A549 (cell line): ENCODE results near the gene SLC35C1.
"Not testable (repeated sequence)": the region's sequence is repeated elsewhere in the genome, so short reads cannot be mapped to it uniquely, and the experiment has no call there.

Source experiments
- BHLHE40 ChIP-seq: IDR thresholded peaks from 2 replicates; pipeline ENCODE4 v1.6.1; 2012; ENCODE audit warnings: low read depth, low read length, inconsistent platforms
- CTCF ChIP-seq: fragments of >200 bp; sonication (Bioruptor Twin); formaldehyde crosslinking; IDR thresholded peaks from 3 replicates; pipeline ENCODE4 v1.5.1; 2016
- ELK1 ChIP-seq: fragments of 150-350 bp; IDR thresholded peaks from 2 replicates; pipeline ENCODE4 v1.6.1; 2014; ENCODE audit warnings: low read depth, mild to moderate bottlenecking, low read length
- EP300 ChIP-seq, 2 experiments: fragments of >200 bp; sonication (Bioruptor Twin); formaldehyde crosslinking; IDR thresholded peaks; 2 replicates in 1 of 2; 3 replicates in 1 of 2; pipeline ENCODE4 v1.6.1; 2016 to 2017
- HOXB13 ChIP-seq: fragments of 250-450 bp; sonication (Bioruptor Pico); IDR thresholded peaks from 2 replicates; pipeline ENCODE4 v1.5.0; 2020; ENCODE audit warnings: low read depth, mild to moderate bottlenecking, moderate library complexity
- JUN ChIP-seq, 2 experiments: fragments of >200 bp; sonication (Bioruptor Twin); formaldehyde crosslinking; IDR thresholded peaks; 2 replicates in 1 of 2; 3 replicates in 1 of 2; pipeline ENCODE4 v1.6.1; 2016 to 2017
- KDM1A ChIP-seq: fragments of 200-600 bp; sonication (generic); IDR thresholded peaks from 2 replicates; pipeline ENCODE4 v1.6.1; 2016; ENCODE audit warnings: low read depth, mild to moderate bottlenecking
- MAFK ChIP-seq: fragments of 450-650 bp; IDR thresholded peaks from 2 replicates; pipeline ENCODE4 v1.6.1; 2014; ENCODE audit not compliant: partially characterized antibody
- NR3C1 ChIP-seq: fragments of >200 bp; sonication (Bioruptor Twin); formaldehyde crosslinking; IDR thresholded peaks from 3 replicates; pipeline ENCODE4 v1.6.1; 2017
- POLR2A ChIP-seq: IDR thresholded peaks from 2 replicates; pipeline ENCODE4 v1.6.1; 2012; ENCODE audit warnings: mild to moderate bottlenecking, low read length
- SMC3 ChIP-seq: fragments of >200 bp; sonication (Bioruptor Twin); formaldehyde crosslinking; IDR thresholded peaks from 3 replicates; pipeline ENCODE4 v1.6.1; 2018; ENCODE audit warnings: inconsistent platforms
- SREBF2 ChIP-seq: fragments of 450-650 bp; IDR thresholded peaks from 2 replicates; pipeline ENCODE4 v1.6.1; 2014; ENCODE audit warnings: mild to moderate bottlenecking, moderate library complexity
- TF ChIP-seq, protein P1 (sequence below): fragments of 200-600 bp; sonication (generic); IDR thresholded peaks from 2 replicates; pipeline ENCODE4 v1.6.1; 2016; ENCODE audit warnings: antibody characterized with exemption, mild to moderate bottlenecking, moderate library complexity
- TF ChIP-seq, protein P2 (sequence below): fragments of 250-450 bp; sonication (Bioruptor Pico); IDR thresholded peaks from 2 replicates; pipeline ENCODE4 v1.5.0; 2021; ENCODE audit warnings: mild to moderate bottlenecking, moderate library complexity, borderline replicate concordance

DNA sequence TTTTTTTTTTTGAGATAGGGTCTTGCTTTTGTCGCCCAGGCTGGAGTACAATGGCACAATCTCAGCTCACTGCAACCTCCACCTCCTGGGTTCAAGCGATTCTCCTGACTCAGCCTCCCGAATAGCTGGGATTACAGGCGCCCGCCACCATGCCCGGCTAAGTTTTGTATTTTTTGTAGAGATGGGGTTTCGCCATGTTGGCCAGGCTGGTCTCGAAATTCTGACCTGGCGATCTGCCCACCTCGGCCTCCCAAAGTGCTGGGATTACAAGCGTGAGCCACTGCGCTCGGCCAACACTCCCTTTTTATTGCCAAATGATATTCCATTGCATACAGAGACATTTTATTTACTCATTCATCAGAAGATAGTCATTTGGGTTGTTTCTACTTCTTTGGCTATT, 35.3 kb downstream of the SLC35C1 start:
- not testable (repeated sequence) for TF ChIP-seq MAFK; SREBF2; CTCF; JUN (IDR thresholded peaks at IDR 0.05); ELK1; EP300 (IDR thresholded peaks at IDR 0.05); SMC3; KDM1A; HOXB13 (CRISPR knock-in tag); POLR2A; BHLHE40; NR3C1
- TF ChIP-seq, protein P1, sequence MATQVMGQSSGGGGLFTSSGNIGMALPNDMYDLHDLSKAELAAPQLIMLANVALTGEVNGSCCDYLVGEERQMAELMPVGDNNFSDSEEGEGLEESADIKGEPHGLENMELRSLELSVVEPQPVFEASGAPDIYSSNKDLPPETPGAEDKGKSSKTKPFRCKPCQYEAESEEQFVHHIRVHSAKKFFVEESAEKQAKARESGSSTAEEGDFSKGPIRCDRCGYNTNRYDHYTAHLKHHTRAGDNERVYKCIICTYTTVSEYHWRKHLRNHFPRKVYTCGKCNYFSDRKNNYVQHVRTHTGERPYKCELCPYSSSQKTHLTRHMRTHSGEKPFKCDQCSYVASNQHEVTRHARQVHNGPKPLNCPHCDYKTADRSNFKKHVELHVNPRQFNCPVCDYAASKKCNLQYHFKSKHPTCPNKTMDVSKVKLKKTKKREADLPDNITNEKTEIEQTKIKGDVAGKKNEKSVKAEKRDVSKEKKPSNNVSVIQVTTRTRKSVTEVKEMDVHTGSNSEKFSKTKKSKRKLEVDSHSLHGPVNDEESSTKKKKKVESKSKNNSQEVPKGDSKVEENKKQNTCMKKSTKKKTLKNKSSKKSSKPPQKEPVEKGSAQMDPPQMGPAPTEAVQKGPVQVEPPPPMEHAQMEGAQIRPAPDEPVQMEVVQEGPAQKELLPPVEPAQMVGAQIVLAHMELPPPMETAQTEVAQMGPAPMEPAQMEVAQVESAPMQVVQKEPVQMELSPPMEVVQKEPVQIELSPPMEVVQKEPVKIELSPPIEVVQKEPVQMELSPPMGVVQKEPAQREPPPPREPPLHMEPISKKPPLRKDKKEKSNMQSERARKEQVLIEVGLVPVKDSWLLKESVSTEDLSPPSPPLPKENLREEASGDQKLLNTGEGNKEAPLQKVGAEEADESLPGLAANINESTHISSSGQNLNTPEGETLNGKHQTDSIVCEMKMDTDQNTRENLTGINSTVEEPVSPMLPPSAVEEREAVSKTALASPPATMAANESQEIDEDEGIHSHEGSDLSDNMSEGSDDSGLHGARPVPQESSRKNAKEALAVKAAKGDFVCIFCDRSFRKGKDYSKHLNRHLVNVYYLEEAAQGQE, result not testable (repeated sequence)
- TF ChIP-seq, protein P2, sequence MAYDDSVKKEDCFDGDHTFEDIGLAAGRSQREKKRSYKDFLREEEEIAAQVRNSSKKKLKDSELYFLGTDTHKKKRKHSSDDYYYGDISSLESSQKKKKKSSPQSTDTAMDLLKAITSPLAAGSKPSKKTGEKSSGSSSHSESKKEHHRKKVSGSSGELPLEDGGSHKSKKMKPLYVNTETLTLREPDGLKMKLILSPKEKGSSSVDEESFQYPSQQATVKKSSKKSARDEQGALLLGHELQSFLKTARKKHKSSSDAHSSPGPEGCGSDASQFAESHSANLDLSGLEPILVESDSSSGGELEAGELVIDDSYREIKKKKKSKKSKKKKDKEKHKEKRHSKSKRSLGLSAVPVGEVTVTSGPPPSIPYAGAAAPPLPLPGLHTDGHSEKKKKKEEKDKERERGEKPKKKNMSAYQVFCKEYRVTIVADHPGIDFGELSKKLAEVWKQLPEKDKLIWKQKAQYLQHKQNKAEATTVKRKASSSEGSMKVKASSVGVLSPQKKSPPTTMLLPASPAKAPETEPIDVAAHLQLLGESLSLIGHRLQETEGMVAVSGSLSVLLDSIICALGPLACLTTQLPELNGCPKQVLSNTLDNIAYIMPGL (CRISPR knock-in tag), result not testable (repeated sequence)
